Stimulated activated naive CD4-positive, alpha-beta T cell (primary cell): ENCODE results near the gene GTF2A1.

Experiments
- DNase-seq, 6 experiments: peaks; one replicate each; lab custom pipeline; 2025; lab: John Stamatoyannopoulos, UW

GTF2A1 gene

GRCh38 chr14:81177225-81177624 is 43.5 kb downstream of the GTF2A1 start:
- DNase-seq: no peak

GRCh38 chr14:81176241-81176640 is 44.5 kb downstream of the GTF2A1 start:
- DNase-seq: no peak

GRCh38 chr14:81172881-81173280 is 47.9 kb downstream of the GTF2A1 start:
- DNase-seq: no peak

- DNase-seq: no peak
These were observed 48.4 kb downstream of the GTF2A1 start for GRCh38 chr14:81172353-81172752.

- DNase-seq: no peak
These were observed 49.9 kb downstream of the GTF2A1 start for GRCh38 chr14:81170829-81171195.

GRCh38 chr14:81170104-81170828 is 50.5 kb downstream of the GTF2A1 start:
- peak; percentile 74 to 98 (median 86) for DNase-seq

- DNase-seq: peak in 2 of 6 experiments; percentile 17 to 44
These were observed 51.1 kb downstream of the GTF2A1 start for GRCh38 chr14:81169711-81170103.

- DNase-seq: no peak
These were observed 51.5 kb downstream of the GTF2A1 start for GRCh38 chr14:81169267-81169666.

GRCh38 chr14:81166121-81166520 is 54.6 kb downstream of the GTF2A1 start:
- no peak for DNase-seq

- no peak for DNase-seq
These were observed 55.6 kb downstream of the GTF2A1 start for GRCh38 chr14:81165188-81165587.

GRCh38 chr14:81164167-81164774 is 56.5 kb downstream of the GTF2A1 start:
- DNase-seq: peak in 2 of 6 experiments; percentile 2 to 3

- DNase-seq: no peak
These were observed 57.8 kb downstream of the GTF2A1 start for GRCh38 chr14:81162941-81163340.

- no peak for DNase-seq
These were observed 59.0 kb downstream of the GTF2A1 start for GRCh38 chr14:81161749-81162148.

- no peak for DNase-seq
These were observed 59.7 kb downstream of the GTF2A1 start for GRCh38 chr14:81161088-81161487.

GRCh38 chr14:81157431-81157830 is 63.3 kb downstream of the GTF2A1 start:
- DNase-seq: no peak

GRCh38 chr14:81153187-81153586 is 67.6 kb downstream of the GTF2A1 start:
- no peak for DNase-seq

GRCh38 chr14:81148635-81149034 is 72.1 kb downstream of the GTF2A1 start:
- no peak for DNase-seq

- no peak for DNase-seq
These were observed 73.4 kb downstream of the GTF2A1 start for GRCh38 chr14:81147140-81147897.

- no peak for DNase-seq
These were observed 75.7 kb downstream of the GTF2A1 start for GRCh38 chr14:81144824-81145603.

- no peak for DNase-seq
These were observed 77.0 kb downstream of the GTF2A1 start for GRCh38 chr14:81143793-81144192.

GRCh38 chr14:81141426-81141825 is 79.3 kb downstream of the GTF2A1 start:
- DNase-seq: no peak

- DNase-seq: no peak
These were observed 82.3 kb downstream of the GTF2A1 start for GRCh38 chr14:81138429-81138828.
